ENCODE measurements around the gene CST7.

Gene CST7

GRCh38 chr20:24966317-24967012 lies 17.4 kb downstream of the CST7 start:
- no peak for DNase-seq

- no peak for DNase-seq
Measured at GRCh38 chr20:24968278-24968800, 19.3 kb downstream of the CST7 start.

GRCh38 chr20:24969186-24970029 lies 20.3 kb downstream of the CST7 start:
- no peak for DNase-seq

GRCh38 chr20:24970030-24970553 lies 21.0 kb downstream of the CST7 start:
- DNase-seq, result no peak

- no peak for DNase-seq
Measured at GRCh38 chr20:24970754-24971153, 21.7 kb downstream of the CST7 start.

- DNase-seq, result no peak
Measured at GRCh38 chr20:24971376-24972101, 22.5 kb downstream of the CST7 start.

GRCh38 chr20:24972341-24972740 lies 23.3 kb downstream of the CST7 start:
- DNase-seq, result no peak

- DNase-seq, result no peak
Measured at GRCh38 chr20:24977336-24977735, 28.3 kb downstream of the CST7 start.

GRCh38 chr20:24977797-24978196 lies 28.7 kb downstream of the CST7 start:
- no peak for DNase-seq

- no peak for DNase-seq
Measured at GRCh38 chr20:24978513-24978912, 29.4 kb downstream of the CST7 start.

- no peak for DNase-seq
Measured at GRCh38 chr20:24979036-24979960, 30.2 kb downstream of the CST7 start.

GRCh38 chr20:24980291-24981053 lies 31.4 kb downstream of the CST7 start:
- no peak for DNase-seq

- no peak for DNase-seq
Measured at GRCh38 chr20:24981282-24981681, 32.2 kb downstream of the CST7 start.

GRCh38 chr20:24981790-24982189 lies 32.7 kb downstream of the CST7 start:
- no peak for DNase-seq

- no peak for DNase-seq
Measured at GRCh38 chr20:24983896-24984295, 34.8 kb downstream of the CST7 start.

GRCh38 chr20:24984961-24985640 lies 36.0 kb downstream of the CST7 start:
- no peak for DNase-seq

GRCh38 chr20:24985802-24986201 lies 36.7 kb downstream of the CST7 start:
- DNase-seq, result no peak

GRCh38 chr20:24986436-24987015 lies 37.5 kb downstream of the CST7 start:
- DNase-seq, result no peak

GRCh38 chr20:24987244-24987643 lies 38.2 kb downstream of the CST7 start:
- no peak for DNase-seq

All from activated CD8-positive, alpha-beta memory T cell treated with anti-CD3 and anti-CD28 coated beads, Interleukin-2, amount 50 U/mL, for 4 hours (primary cell).